AG09309 (cell line): ENCODE measurements around the gene PBX4.

Experiments used
- DNase-seq: peaks from one replicate; pipeline ENCODE4 v3.0.0-alpha.2; 2010; ENCODE audit warnings: low read depth
- H3K4me3 ChIP-seq: 2 replicates; pipeline ENCODE4 v1.5.1; 2011; ENCODE audit warnings: mild to moderate bottlenecking, low read depth, low read length, moderate library complexity; ENCODE audit not compliant: control insufficient read depth
- TF ChIP-seq, protein P1 (sequence below): IDR thresholded peaks from 2 replicates; pipeline ENCODE4 v1.5.1; 2011; ENCODE audit warnings: mild to moderate bottlenecking, low read depth, low read length, inconsistent platforms; ENCODE audit not compliant: insufficient read depth, control insufficient read depth; ENCODE audit errors: missing control alignments

PBX4 gene

GRCh38 chr19:19649155-19649554, 30.7 kb upstream of the PBX4 start:
- H3K4me3 ChIP-seq, result no peak overlapping the region
- TF ChIP-seq, protein P1, sequence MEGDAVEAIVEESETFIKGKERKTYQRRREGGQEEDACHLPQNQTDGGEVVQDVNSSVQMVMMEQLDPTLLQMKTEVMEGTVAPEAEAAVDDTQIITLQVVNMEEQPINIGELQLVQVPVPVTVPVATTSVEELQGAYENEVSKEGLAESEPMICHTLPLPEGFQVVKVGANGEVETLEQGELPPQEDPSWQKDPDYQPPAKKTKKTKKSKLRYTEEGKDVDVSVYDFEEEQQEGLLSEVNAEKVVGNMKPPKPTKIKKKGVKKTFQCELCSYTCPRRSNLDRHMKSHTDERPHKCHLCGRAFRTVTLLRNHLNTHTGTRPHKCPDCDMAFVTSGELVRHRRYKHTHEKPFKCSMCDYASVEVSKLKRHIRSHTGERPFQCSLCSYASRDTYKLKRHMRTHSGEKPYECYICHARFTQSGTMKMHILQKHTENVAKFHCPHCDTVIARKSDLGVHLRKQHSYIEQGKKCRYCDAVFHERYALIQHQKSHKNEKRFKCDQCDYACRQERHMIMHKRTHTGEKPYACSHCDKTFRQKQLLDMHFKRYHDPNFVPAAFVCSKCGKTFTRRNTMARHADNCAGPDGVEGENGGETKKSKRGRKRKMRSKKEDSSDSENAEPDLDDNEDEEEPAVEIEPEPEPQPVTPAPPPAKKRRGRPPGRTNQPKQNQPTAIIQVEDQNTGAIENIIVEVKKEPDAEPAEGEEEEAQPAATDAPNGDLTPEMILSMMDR, result no peak
- DNase-seq, result no peak

GRCh38 chr19:19647037-19647835, 28.7 kb upstream of the PBX4 start:
- TF ChIP-seq, protein P1, result no peak

DNA sequence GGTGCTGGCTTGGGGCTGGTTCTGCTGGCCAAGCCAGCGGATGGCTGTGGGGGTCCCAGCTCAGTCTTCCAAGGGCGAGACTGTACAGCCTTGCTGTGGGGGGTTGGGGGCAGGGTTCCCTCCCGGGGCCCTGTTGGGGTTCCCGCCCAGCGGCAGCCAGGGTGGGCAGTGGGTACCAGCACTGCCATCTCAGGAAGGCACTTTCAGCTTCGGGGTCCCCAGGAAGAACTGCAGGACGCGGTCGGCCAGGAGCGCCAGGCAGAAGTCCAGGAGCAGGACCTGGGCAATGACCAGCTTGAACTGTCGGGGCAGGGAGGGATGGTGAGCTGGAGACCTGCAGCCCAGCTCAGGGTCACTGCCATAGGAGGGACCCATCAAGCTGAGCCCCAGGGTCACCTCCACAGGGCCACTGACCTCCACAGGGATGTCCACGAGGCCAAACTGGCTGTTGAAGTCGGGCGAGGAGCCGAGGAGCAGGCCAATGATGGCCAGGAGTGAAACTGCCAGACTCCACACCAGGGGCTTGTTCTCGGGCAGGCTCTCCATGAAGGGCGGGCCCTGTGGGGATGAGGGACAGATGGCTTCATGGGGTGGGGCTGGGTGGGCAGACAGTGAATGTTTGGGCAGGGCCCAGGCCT, 26.9 kb upstream of the PBX4 start:
- no peak for DNase-seq
- TF ChIP-seq, protein P1, result no peak
- no peak overlapping the region for H3K4me3 ChIP-seq

More at GRCh38 chr19:19647037-19647835, 28.7 kb upstream of the PBX4 start:
- no peak for DNase-seq
- H3K4me3 ChIP-seq, result no peak overlapping the region

DNA sequence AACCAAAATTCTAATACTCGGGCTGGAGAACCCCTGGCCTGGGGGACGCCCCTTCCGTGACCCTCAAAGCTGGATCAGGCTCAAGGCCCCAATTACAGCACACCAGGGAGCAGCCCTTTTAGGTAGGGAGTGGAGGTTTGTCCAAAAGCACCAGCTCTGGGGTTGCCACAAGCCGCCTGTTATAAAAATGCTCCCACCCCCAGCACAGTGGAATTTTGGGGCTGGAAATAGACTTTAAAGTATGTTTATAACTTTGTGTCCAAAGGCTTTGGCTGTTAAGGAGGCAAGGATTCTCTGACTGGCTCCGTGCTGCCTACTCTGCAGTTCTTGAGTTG, 25.5 kb upstream of the PBX4 start:
- peak overlapping the region; percentile 91 for H3K4me3 ChIP-seq
- TF ChIP-seq, protein P1, result no peak
- no peak for DNase-seq

DNA sequence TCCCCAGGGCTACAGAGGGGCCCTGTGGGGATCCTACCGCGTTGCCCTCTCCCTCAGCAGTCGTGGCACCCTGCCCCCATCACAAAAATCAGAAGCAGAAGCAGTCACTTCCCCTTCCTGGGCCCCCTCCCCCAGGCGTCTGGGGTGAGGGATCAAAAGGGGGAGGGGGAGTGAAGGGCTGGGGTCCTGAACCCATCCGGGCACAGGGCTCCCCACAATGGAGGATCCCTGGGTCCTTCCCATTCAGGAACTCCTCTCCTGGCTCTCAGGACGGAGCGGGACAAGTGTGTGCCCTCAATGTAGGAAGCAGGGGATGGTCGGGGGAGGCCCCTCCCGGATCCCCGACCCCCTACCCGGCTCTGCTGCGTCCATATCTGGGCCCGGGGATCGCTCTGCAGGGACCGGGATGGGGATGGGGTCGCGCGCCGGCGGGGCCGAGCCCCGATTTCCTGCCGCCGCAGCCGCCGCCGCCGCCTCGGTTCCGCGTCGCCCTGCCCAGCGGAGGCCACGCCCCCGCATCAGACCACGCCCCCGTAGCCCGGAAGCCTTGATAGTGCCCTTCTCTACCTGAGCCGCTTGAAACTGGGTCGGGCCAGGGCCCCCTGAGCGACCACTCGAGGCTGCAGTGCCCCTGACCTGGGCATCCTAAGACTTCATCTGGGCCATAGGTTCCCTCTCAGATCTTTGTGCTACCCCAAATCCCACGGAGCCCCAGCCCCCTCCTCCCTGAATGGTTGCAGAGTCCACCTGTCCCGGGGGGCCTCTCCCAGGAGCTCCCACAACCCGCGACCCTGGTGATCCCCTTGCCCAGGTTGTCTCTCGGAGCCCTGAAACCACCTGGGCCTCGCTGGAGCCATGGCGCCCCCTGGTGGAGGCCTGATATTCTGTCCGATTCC, 24.9 kb upstream of the PBX4 start, which contains the start of gene GMIP:
Gene GMIP (minus strand): TSS at position 500 of the 896 bp plus-strand sequence. CDS start 128 bp downstream, at position 372.
- TF ChIP-seq, protein P1, result peak; percentile 87
- H3K4me3 ChIP-seq, result peak within 1 kb of the TSS; percentile 91
- no peak for DNase-seq

- H3K4me3 ChIP-seq, result peak overlapping the region; percentile 91
- DNase-seq, result no peak
- TF ChIP-seq, protein P1, result no peak
These were observed 24.1 kb upstream of the PBX4 start for GRCh38 chr19:19642506-19643157.
